UCSD-AML1 (cell line): ENCODE data around the gene KRTAP2-1.
"Not testable (repeated sequence)": the region's sequence is repeated elsewhere in the genome, so short reads cannot be mapped to it uniquely, and the experiment has no call there.

ENCODE experiments used
- DNase-seq: peaks from one replicate; lab custom pipeline; 2025; ENCODE audit not compliant: unreplicated experiment; lab: John Stamatoyannopoulos, UW

KRTAP2-1 gene

DNA sequence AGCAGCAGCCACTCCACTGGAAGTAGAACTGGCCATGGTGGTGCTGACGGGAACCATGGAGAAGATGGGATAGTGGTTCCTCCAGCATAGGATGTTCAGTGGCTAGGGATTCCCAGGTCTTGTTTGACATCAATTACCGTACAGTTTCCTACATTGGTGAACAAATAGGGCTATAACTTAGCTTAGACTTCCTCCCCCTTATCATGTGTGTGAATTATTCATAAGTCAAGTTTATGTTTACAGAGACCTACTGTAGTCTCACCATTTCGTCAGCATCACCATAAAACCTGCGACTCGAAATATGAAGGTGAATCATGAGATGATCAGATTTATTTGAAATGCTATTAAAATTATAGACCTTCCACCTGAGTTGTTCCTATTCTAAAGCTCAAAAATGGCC lies 11.6 kb upstream of the KRTAP2-1 start:
- no peak for DNase-seq

DNA sequence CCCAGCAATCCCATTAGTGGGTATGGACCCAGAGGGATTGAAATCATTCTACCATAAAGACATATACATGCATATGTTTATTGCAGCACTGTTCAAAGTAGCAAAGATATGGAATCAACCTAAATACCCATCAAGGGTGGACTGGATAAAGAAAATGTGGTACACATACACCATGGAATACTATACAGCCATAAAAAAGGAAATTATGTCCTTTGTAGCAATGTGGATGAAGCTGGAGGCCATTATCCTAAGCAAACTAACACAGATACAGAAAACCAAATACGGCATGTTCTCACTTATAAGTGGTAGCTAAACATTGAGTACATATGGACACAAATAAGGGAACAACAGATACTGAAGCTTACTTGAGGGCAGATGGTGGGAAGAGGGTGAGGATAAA lies 10.4 kb upstream of the KRTAP2-1 start:
- DNase-seq, result no peak

DNA sequence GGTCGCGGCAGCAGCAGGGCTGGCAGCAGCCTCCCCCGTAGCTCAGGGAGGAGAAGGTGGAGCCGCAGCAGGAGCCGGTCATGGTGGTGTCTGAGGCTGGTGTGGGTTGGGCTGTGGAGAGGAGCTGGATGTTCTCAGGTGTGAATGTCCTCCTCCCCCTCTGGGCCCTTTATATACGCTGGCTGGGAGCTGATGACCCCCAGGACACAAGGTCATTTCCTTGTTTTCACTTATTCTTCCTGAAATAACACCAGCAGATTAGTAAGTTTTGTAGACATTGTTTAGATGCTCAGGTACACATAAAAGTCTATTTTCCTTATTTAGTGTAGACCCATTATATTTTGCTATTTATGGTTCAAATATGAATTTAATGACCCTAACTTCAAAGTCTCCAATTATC lies 8.0 kb upstream of the KRTAP2-1 start, which contains the start of gene KRTAP2-2:
KRTAP2-2 (minus strand) TSS at position 101 of the 400 bp plus-strand sequence; CDS start at position 82, 19 bp downstream.
- not testable (repeated sequence) for DNase-seq

DNA sequence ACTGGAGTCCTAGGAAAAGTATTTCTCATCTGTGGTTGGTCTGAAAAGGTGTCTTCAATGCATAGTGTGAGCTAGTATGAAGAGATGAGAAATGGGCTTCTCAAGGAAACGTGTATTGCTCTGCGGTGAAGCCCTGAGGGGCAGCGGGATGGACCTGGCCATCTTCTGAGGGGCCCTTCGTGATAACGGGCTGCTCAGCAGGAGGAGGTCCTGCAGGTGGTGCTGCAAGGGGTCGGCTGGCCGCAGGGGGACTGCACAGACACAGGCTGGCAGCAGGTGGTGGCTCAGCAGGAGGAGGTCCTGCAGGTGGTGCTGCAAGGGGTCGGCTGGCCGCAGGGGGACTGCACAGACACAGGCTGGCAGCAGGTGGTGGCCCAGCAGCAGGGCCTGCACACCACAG lies 7.4 kb upstream of the KRTAP2-1 start:
- not testable (repeated sequence) for DNase-seq

DNA sequence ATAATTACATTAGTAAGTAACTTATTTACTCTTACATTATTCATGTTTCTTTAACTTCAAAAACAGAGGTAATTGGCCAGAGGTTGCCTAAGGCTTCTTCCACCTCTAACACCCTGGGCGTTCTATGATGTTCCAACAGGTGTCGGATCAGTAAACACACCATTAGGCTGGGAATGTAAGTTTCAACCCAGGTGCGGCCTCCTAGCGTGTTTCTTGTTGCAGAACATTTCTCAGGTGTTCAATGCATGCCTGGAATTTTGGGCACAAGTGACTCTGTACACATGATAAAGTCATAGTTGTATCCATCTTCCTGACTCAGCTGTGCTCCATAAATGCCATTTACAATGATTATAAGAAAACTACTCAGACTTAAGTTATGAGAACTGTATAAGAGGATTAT lies 6.9 kb upstream of the KRTAP2-1 start:
- DNase-seq, result no peak

DNA sequence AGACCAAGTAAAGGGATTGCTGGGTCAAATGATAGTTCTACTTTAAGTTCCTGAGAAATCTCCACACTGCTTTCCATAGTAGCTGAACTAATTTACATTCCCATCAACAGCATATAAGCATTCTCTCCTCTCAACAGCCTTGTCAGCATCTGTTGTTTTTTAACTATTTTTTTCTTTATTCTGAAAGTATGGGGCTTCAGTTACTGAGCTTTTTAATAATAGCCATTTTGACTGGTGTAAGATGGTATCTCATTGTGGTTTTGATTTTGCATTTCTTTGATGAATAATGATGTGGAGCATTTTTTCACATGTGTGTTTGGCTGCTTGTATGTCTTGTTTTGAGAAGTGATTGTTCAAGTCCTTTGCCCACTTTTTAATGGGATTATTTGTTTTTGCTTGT lies 5.5 kb upstream of the KRTAP2-1 start:
- no peak for DNase-seq

DNA sequence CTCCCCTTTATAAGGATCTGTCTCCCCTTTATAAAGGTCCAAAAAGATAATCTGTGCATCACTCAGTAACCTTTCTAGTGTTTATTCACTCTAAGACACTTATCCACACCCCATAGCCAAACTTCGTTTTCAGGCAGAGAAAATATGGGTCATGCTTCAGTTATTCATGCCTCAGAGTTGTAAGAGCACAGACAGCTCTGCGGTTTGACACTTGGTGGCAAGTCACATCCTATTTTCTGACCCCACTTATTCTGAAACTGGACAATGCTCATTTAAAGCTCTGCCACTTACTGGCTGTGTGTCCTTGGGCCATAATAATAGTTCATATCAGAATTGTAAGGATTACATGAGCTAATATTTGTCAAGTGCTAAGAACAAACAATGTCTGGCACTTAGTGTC lies 2.0 kb upstream of the KRTAP2-1 start:
- no peak for DNase-seq

DNA sequence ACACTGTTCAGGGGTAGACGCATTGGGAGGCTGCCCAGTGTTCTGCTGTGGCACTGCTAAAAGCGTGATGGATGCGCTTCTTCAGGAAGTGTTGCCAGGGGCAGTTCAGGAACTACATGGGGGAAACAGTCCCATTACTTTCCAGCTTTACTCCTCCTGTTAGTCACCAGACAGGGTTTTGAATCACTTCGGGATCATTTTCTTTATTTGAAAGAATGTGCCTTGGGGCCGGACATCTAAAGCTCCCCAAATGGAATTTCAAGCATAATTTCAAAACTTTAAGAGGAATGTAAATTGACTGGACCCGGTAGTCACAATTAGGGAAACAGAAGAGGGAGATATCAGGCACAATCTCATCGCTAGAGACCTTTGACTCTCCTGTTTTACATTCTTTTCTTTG lies 1.3 kb upstream of the KRTAP2-1 start:
- DNase-seq, result no peak

DNA sequence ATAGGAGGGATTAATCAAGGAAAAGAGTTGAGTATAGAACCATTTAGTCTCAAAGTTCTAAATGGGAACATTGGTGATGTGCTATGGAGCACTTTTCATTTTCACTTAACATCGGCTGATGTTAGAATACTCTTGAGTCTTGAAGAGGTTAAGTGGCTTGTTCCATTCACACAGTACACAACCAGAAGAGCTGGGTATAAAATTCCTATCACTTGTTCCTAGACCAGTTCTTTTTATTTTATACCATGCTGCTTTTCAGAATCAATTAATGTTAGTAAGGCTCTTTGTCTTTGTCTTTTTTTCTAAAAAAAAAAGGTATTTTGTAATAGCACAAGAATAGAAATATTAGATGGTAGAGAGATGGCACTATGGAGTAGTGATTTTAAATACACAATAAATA lies 4.2 kb downstream of the KRTAP2-1 start:
- no peak for DNase-seq

DNA sequence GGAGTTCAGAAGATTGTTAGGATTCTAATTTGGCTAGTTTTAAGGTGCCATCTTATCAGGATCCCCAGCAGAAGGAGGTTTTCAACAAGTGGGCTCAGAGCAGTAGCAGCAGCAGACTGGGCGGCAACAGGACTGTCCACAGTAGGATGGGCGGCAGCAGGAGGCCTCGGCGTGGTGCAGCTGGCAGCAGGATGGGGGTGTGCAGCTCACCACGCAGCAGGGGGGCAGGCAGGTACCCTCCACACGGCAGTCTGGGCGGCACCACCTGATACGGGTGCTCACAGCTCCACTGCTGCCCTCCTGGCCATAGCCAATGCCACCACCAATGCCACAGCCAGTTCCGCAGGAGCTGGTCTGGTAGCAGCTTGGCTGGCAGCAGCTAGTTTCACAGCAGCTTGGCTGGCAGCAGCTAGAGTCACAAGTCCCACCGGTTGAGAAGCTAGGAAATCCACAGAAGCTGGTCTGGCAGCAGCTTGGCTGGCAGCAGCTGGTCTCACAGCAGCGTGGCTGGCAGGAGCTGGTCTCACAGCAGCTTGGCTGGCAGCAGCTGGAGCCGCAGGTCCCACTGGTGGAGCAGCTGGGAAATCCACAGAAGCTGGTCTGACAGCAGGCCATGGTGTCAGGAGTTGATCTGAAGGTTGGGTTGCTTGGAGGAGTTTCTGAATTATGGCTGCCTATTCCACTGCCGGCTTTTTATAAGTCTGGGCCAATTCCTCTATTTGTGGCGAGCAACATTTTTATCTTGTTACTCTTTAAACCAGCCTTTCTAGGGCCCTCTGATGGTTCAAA lies 6.1 kb downstream of the KRTAP2-1 start, which contains the start of gene KRTAP1-1:
KRTAP1-1 (minus strand) TSS at position 668 of the 789 bp plus-strand sequence; CDS start at position 615, 53 bp downstream.
- DNase-seq, result not testable (repeated sequence)

DNA sequence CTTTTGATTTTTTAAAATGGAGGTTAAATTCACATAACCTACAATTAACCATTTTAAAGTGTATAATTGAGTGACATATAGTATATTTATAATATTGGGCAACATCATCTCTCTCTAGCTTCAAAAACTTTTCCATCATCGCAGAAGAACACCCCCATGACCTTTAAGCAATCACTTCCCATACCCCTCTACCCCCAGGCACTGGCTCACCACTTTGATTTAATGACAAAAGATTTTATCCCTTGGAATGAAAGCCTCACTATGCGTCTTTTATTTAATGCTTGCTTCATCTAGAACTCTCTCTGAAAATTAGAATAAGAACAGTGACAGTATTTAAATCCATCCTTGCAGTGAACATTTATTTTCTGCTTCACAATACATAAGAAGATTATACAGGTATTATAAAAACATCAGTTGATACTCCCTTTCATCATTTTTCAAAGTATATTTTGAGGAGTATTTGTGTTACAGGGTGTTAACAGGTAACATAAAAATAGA lies 9.2 kb downstream of the KRTAP2-1 start:
- DNase-seq, result no peak

DNA sequence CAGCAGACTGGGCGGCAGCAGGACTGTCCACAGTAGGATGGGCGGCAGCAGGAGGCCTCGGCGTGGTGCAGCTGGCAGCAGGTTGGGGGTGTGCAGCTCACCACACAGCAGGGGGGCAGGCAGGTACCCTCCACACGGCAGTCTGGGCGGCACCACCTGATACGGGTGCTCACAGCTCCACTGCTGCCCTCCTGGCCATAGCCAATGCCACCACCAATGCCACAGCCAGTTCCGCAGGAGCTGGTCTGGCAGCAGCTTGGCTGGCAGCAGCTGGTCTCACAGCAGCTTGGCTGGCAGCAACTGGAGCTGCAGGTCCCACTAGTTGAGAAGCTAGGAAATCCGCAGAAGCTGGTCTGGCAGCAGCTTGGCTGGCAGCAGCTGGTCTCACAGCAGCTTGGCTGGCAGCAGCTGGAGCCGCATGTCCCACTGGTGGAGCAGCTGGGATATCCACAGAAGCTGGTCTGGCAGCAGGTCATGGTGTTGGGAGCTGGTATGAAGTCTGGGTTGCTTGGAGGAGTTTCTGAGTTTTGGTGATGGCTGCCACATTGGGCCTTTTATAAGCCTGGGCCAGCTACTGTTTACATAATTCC lies 12.7 kb downstream of the KRTAP2-1 start, which contains the start of gene KRTAP1-3:
KRTAP1-3 (minus strand) TSS at position 529 of the 590 bp plus-strand sequence; CDS start at position 476, 53 bp downstream.
- not testable (repeated sequence) for DNase-seq

DNA sequence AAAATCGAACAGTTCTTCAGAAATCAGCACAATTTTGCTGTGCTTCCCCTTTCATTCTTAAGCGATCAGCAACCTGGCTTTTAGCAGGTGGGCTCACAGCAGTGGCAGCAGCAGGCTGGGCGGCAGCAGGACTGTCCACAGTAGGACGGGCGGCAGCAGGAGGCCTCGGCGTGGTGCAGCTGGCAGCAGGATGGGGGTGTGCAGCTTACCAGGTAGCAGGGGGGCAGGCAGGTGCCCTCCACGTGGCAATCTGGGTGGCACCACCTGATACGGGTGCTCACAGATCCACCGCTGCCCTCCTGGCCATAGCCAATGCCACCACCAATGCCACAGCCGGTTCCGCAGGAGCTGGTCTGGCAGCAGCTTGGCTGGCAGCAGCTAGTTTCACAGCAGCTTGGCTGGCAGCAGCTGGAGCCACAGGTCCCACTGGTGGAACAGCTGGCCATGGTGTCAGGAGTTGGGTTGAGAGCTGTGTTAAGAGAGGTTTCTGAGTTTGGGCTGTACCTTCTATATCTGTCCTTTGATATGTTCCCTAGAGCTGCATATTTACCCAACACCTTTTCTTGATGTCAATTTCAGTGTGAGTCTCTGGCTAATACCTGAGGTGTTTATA lies 17.4 kb downstream of the KRTAP2-1 start, which contains the start of gene KRTAP1-4:
KRTAP1-4 (minus strand) TSS at position 563 of the 613 bp plus-strand sequence; CDS start at position 446, 117 bp downstream.
- DNase-seq, result no peak

DNA sequence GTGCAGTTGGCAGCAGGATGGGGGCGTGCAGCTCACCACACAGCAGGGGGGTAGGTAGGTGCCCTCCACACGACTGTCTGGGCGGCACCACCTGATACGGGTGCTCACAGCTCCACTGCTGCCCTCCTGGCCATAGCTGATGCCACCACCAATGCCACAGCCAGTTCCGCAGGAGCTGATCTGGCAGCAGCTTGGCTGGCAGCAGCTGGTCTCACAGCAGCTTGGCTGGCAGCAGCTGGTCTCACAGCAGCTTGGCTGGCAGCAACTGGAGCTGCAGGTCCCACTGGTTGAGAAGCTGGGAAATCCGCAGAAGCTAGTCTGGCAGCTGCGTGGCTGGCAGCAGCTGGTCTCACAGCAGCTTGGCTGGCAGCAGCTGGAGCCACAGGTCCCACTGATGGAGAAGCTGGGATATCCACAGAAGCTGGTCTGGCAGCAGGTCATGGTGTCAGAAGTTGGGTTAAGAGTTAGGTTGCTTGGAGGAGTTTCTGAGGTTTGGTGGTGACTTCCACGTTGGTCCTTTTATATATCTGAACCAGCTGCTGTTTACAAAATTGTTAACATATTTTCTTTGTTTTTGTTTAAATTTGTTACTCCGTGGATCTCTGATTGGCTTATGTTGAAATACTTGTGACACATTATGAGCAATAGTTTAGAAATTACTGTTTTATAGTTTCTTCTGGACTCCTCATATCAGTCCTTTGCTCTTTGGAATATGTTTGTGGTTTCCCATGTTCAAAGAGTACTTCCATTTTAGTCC lies 20.2 kb downstream of the KRTAP2-1 start, which contains the start of gene KRTAP1-5:
KRTAP1-5 (minus strand) TSS at position 494 of the 757 bp plus-strand sequence; CDS start at position 441, 53 bp downstream.
- DNase-seq, result no peak

DNA sequence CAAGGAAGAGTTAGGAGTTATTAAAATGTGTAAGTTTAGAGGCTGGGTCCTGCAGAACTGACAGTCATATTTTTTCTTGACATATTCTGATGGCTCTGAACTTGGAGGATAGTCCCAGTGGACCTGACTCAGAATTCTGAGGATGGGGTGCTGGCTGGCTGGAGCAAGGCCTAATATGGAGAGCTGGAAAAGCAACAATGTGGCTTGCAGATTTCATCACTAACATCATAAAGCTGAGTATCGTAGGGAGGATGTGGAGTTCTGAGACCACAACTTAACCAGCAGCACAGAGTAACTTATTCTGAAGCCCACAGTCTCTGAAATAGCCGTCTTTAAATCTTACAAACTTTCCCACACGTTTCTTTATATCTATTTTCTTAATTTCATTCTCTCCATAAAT lies 22.4 kb downstream of the KRTAP2-1 start:
- no peak for DNase-seq

DNA sequence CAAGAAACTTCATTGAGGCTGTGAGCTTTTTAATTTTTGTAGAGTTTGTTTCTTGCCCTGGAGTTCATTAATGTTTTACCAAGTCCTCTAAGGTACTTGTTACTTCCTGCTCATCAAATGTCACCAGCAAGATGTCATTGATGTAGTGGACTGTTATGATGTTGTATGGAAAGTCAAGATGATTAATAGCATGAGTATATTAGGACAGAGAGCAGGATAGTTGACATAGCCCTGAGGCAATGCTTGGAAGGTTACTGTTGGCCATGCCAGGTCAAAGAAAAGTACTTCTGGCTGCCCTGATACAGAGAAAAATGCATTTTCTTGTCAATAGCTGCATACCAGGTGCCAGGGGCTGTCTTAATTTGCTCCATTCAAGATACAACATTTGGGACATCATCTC lies 26.8 kb downstream of the KRTAP2-1 start:
- no peak for DNase-seq

DNA sequence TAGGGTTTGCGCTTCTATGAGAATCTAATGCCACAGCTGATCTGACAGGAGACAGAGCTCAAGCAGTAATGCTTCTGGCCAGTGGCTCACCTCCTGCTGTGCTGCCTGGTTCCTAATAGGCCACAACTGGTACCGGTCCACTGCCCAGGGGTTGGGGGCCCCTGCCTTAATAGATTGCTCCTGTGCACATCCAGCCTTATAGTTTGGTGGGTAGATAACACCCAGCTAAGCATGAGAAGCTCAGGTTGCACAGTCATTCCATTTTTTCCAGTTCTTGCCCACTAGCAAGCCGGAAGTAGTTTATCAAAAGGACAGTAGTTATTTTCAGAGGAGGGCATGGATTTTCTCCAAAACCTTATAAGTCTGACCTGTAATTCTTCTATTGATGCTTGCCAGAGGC lies 27.7 kb downstream of the KRTAP2-1 start:
- no peak for DNase-seq

DNA sequence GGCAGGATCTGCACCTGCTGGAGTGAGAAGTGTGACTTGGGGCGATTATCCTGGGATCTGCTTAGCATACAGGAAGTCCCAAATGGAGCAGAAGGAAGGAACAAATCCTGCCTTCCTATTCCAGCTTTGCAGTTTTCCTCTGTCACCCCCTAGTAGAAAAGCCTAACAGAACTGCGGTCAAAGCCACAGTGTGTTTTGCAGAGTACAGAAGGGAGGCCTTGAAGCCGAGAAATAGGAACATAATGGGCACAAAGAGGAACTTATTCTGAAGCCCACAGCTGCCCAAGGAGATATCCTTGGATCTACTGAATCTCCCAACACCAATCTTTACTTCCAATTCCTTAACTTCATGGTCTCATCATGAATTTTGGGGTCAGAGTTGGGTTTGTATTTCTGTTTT lies 28.6 kb downstream of the KRTAP2-1 start:
- no peak for DNase-seq

DNA sequence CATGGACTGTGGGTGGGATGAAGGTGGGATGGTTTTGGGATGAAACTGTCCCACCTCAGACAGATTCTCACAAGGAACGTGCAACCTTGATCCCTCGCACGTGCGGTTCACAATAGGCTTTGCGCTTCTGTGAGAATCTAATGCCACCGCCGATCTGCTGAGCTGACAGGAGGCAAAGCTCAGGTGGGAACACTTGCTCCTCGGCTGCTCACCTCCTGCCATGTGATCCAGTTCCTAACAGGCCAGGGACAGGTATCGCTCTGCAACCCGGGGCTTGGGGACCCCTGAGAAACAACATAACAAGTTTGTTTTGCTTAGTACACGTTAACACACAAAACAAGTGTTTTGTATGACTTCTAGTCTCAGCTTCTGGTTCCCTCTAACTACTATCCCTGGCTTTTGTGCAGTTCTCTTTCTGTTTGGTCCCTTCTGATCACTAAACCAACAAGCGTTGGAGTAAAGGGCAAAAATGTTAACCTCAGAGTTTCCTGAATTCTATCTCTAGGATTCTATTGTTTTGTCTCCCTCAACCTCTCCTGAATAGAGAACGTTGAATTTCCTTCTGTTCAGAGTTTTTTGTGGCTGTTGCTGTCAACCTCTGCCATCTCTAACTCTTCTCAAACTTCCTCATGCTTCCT lies 30.4 kb downstream of the KRTAP2-1 start:
- DNase-seq, result no peak

DNA sequence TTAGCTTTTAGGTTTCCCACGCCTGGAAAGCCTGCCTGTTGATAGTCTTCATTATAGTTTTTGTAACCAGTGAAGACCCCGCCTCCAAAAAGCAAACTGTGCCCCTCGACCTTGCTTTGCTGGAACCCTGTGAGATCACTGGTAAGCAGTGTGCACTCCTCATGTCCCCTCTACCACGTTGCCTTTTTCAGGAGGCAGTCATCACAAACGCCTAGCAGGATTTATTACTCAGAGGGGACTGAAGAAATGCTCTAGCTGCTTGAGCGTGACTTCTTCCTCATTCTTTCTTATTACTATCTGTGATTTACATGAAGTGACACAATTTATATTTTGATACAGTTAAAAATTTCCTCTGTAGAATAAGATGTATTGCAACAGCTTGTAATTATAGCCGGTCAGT lies 31.7 kb downstream of the KRTAP2-1 start:
- no peak for DNase-seq
